GM12878 (cell line): ENCODE data around the gene CSNK1A1. TPM values are rescaled to one million over a fixed set of nuclear protein-coding genes. Genes with fewer than 3 reads are reported as not detected.

ENCODE experiments used
- ATAC-seq: fragments of 200-7000 bp; cut with Tn5 transposase; 3 replicates; pipeline ENCODE4 v1.9.1; 2020; ENCODE audit warnings: mild to moderate bottlenecking, moderate library complexity
- BruUV-seq: library from RNA; stranded (reverse); fragments of 400-500 nt; replicated peaks from 2 replicates; lab custom pipeline; 2021; lab: Mats Ljungman, UMichigan
- CTCF ChIA-PET: fragments of 300-600 bp; sonication (Branson Sonifier 250); formaldehyde crosslinking; extraction: SDS; loops from one replicate; lab custom pipeline; 2021; ENCODE audit warnings: inconsistent platforms; lab: Yijun Ruan, JAX
- POLR2A ChIA-PET: fragments of 350-600 bp; formaldehyde crosslinking; extraction: SDS; loops from one replicate; lab custom pipeline; 2021; ENCODE audit warnings: inconsistent platforms; lab: Charles Lee
- RAD21 ChIA-PET: fragments of 300-600 bp; sonication (Branson Sonifier 250); formaldehyde crosslinking; loops from one replicate; lab custom pipeline; 2023; ENCODE audit warnings: antibody characterized with exemption; ENCODE audit not compliant: unreplicated experiment; lab: Charles Lee
- SMC1A ChIA-PET: fragments of 300-600 bp; sonication (Branson Sonifier 250); formaldehyde crosslinking; loops from one replicate; lab custom pipeline; 2023; ENCODE audit not compliant: unreplicated experiment, uncharacterized antibody; lab: Charles Lee
- DNase-seq: peaks from one replicate; pipeline ENCODE4 v3.0.0-alpha.2; 2011; ENCODE audit warnings: low read depth, low spot score
- FAIRE-seq: peaks from 3 replicates; lab custom pipeline; 2011; peaks lifted over from hg19 to GRCh38; lab: Jason Lieb, UNC
- H2AFZ ChIP-seq: 2 replicates; pipeline ENCODE4 v1.6.0; 2011; ENCODE audit warnings: low read depth, low read length, control low read depth; ENCODE audit not compliant: control insufficient read depth
- H3K27ac ChIP-seq: 2 replicates; pipeline ENCODE4 v1.5.1; 2011; ENCODE audit warnings: control low read depth; ENCODE audit not compliant: control insufficient read depth, insufficient read depth
- H3K27me3 ChIP-seq, 2 experiments: replicated peaks in 1 of 2; 2 replicates each; pipeline versions ENCODE4 v1.6.0 to v1.6.1; 2011; ENCODE audit warnings: low read length in 1 of 2; ENCODE audit not compliant: control insufficient read depth in 2 of 2, insufficient read depth in 2 of 2
- H3K36me3 ChIP-seq, 2 experiments: 2 replicates each; pipeline ENCODE4 v1.5.1; 2011; ENCODE audit warnings: low read length in 1 of 2; ENCODE audit not compliant: control insufficient read depth in 2 of 2, insufficient read depth in 2 of 2
- H3K4me1 ChIP-seq: 2 replicates; pipeline ENCODE4 v1.6.1; 2011; ENCODE audit warnings: mild to moderate bottlenecking, low read length, moderate library complexity, mixed read lengths; ENCODE audit not compliant: control insufficient read depth, insufficient read depth
- H3K4me2 ChIP-seq: 2 replicates; pipeline ENCODE4 v1.6.0; 2011; ENCODE audit warnings: control low read depth; ENCODE audit not compliant: control insufficient read depth, insufficient read depth
- H3K4me3 ChIP-seq: fragments of 200-600 bp; sonication (generic); 2 replicates; pipeline ENCODE4 v1.5.1; 2016
- H3K79me2 ChIP-seq: 2 replicates; pipeline ENCODE4 v1.6.0; 2011; ENCODE audit warnings: low read length; ENCODE audit not compliant: control insufficient read depth, insufficient read depth
- H3K9ac ChIP-seq: 2 replicates; pipeline ENCODE4 v1.8.0; 2011; ENCODE audit warnings: low read length, control low read depth, mixed read lengths; ENCODE audit not compliant: control insufficient read depth, insufficient read depth
- H3K9me3 ChIP-seq: replicated peaks from 3 replicates; pipeline ENCODE4 v1.5.1; 2011; ENCODE audit warnings: mild to moderate bottlenecking, low read length; ENCODE audit not compliant: control insufficient read depth, insufficient read depth
- H4K20me1 ChIP-seq: 2 replicates; pipeline ENCODE4 v1.6.0; 2011; ENCODE audit not compliant: control insufficient read depth, insufficient read depth
- BMI1 ChIP-seq: fragments of 450-650 bp; IDR thresholded peaks from 2 replicates; pipeline ENCODE4 v1.6.1; 2016; ENCODE audit warnings: mild to moderate bottlenecking, moderate library complexity, borderline replicate concordance
- DPF2 ChIP-seq: fragments of 450-650 bp; IDR thresholded peaks from 2 replicates; pipeline ENCODE4 v1.6.1; 2017; ENCODE audit warnings: mild to moderate bottlenecking
- EP300 ChIP-seq, 2 experiments: fragments of 150-350 bp in 1 of 2; IDR thresholded peaks; 2 replicates each; pipeline ENCODE4 v1.6.1; 2011 to 2012; ENCODE audit warnings: low read depth in 2 of 2, low read length in 2 of 2, borderline replicate concordance in 1 of 2, improper control_type of control experiment in 1 of 2, inconsistent platforms in 1 of 2; ENCODE audit not compliant: control insufficient read depth in 1 of 2
- GABPA ChIP-seq: IDR thresholded peaks from 2 replicates; pipeline ENCODE4 v1.6.1; 2014; ENCODE audit warnings: antibody characterized with exemption, low read depth, mild to moderate bottlenecking, inconsistent platforms
- KLF5 ChIP-seq: fragments of 450-650 bp; IDR thresholded peaks from 2 replicates; pipeline ENCODE4 v1.6.1; 2014; ENCODE audit warnings: mild to moderate bottlenecking; ENCODE audit not compliant: partially characterized antibody
- POLR2A ChIP-seq: IDR thresholded peaks from 2 replicates; pipeline ENCODE4 v1.6.1; 2011; ENCODE audit warnings: low read depth, mild to moderate bottlenecking, low read length
- SP1 ChIP-seq: IDR thresholded peaks from one replicate; pipeline ENCODE4 v1.6.1; 2011; ENCODE audit warnings: low read depth, low read length
- WGBS: methylation state at CpG from one replicate; pipeline ENCODE4 v1.1.6; 2016; ENCODE audit warnings: low lambda C conversion rate; ENCODE audit not compliant: insufficient replicate concordance, insufficient coverage; ENCODE audit errors: missing lambda C conversion rate; 5-methylcytosine and 5-hydroxymethylcytosine counted together
- in situ Hi-C: fragments of 300-500 bp; cut with MboI; formaldehyde crosslinking; loops from 9 replicates; pipeline ENCODE4 v1.14.3; 2018; ENCODE audit warnings: mixed read lengths
- intact Hi-C: fragments of 100-400 bp; cut with micrococcal nuclease; formaldehyde crosslinking; loops from one replicate; pipeline ENCODE4 v1.14.2; 2022; ENCODE audit not compliant: unreplicated experiment
- polyA plus RNA-seq, 11 experiments: library from polyadenylated mRNA; depleted of rRNA in 4 of 11; unstranded in 6 of 11; stranded (reverse) in 5 of 11; fragments of >200 nt; fragmentation: Nextera tagmentation in 4 of 11; fragmentation: Illumina TruSeq in 1 of 11; extraction: Ambion mirVana in 4 of 11; extraction: Trizol in 1 of 11; gene quantifications; 1 replicate in 1 of 11; 2 replicates in 10 of 11; pipeline versions ENCODE4 v1.2.1 to v1.2.3, GENCODE V29; 2011 to 2016; ENCODE audit warnings: inconsistent platforms in 2 of 11, missing spikeins in 2 of 11, low read depth in 1 of 11
- total RNA-seq, 4 experiments: library from RNA; depleted of rRNA in 3 of 4; stranded (reverse); fragments of >200 nt in 3 of 4; fragmentation: Illumina TruSeq in 1 of 4; extraction: Trizol in 1 of 4; gene quantifications; 2 replicates each; pipeline versions ENCODE4 v1.2.1 to v1.2.3, GENCODE V29; 2013 to 2021
- TF ChIP-seq, protein P1 (sequence below): fragments of 450-650 bp; formaldehyde crosslinking; IDR thresholded peaks from 2 replicates; pipeline ENCODE4 v1.4.0; 2020; ENCODE audit warnings: mild to moderate bottlenecking, moderate library complexity
- TF ChIP-seq, protein P2 (sequence below): fragments of 450-650 bp; IDR thresholded peaks from 2 replicates; pipeline ENCODE4 v1.6.1; 2017; ENCODE audit warnings: antibody characterized with exemption, mild to moderate bottlenecking, moderate library complexity

CSNK1A1 gene
- total and polyA plus RNA-seq, 10 of the 15 experiments (the other 5 are each of a cell fraction or from before 2014, with no cell fraction given) = 53.3 to 155 (median 133) TPM

- TF ChIP-seq, protein P1, sequence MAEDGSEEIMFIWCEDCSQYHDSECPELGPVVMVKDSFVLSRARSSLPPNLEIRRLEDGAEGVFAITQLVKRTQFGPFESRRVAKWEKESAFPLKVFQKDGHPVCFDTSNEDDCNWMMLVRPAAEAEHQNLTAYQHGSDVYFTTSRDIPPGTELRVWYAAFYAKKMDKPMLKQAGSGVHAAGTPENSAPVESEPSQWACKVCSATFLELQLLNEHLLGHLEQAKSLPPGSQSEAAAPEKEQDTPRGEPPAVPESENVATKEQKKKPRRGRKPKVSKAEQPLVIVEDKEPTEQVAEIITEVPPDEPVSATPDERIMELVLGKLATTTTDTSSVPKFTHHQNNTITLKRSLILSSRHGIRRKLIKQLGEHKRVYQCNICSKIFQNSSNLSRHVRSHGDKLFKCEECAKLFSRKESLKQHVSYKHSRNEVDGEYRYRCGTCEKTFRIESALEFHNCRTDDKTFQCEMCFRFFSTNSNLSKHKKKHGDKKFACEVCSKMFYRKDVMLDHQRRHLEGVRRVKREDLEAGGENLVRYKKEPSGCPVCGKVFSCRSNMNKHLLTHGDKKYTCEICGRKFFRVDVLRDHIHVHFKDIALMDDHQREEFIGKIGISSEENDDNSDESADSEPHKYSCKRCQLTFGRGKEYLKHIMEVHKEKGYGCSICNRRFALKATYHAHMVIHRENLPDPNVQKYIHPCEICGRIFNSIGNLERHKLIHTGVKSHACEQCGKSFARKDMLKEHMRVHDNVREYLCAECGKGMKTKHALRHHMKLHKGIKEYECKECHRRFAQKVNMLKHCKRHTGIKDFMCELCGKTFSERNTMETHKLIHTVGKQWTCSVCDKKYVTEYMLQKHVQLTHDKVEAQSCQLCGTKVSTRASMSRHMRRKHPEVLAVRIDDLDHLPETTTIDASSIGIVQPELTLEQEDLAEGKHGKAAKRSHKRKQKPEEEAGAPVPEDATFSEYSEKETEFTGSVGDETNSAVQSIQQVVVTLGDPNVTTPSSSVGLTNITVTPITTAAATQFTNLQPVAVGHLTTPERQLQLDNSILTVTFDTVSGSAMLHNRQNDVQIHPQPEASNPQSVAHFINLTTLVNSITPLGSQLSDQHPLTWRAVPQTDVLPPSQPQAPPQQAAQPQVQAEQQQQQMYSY = no peak
- TF ChIP-seq, protein P2, sequence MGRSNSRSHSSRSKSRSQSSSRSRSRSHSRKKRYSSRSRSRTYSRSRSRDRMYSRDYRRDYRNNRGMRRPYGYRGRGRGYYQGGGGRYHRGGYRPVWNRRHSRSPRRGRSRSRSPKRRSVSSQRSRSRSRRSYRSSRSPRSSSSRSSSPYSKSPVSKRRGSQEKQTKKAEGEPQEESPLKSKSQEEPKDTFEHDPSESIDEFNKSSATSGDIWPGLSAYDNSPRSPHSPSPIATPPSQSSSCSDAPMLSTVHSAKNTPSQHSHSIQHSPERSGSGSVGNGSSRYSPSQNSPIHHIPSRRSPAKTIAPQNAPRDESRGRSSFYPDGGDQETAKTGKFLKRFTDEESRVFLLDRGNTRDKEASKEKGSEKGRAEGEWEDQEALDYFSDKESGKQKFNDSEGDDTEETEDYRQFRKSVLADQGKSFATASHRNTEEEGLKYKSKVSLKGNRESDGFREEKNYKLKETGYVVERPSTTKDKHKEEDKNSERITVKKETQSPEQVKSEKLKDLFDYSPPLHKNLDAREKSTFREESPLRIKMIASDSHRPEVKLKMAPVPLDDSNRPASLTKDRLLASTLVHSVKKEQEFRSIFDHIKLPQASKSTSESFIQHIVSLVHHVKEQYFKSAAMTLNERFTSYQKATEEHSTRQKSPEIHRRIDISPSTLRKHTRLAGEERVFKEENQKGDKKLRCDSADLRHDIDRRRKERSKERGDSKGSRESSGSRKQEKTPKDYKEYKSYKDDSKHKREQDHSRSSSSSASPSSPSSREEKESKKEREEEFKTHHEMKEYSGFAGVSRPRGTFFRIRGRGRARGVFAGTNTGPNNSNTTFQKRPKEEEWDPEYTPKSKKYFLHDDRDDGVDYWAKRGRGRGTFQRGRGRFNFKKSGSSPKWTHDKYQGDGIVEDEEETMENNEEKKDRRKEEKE = no peak
- TF ChIP-seq, all 136 proteins: peak for 0
Measured at GRCh38 chr5:149600932-149601331, 49.7 kb upstream of the CSNK1A1 start (continued).

DNA sequence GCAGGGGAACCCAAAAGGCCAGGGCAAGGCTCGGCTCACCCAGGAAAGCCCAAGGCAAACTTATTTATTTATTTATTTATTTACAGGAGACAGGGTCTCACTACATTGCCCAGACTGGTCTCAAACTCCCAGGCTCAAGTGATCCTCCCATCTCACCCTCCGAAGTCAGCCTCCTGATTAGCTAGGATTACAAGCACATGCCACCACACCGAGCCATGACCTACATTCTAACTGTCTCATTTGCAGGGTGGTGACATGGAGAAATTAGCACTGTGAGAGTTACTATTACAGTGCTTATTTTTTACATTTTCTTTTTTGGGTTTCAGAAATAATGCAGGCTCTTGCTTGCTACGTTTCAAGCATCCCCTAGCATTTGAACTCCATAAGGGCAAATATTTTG is 48.1 kb upstream of the CSNK1A1 start:
- ATAC-seq (no peak), FAIRE-seq (no peak), DNase-seq (no peak)
- 61% methylated on average over 4 of the region's 4 CpGs for WGBS
- no peaks in the 10 kb centered on the region for H4K20me1 ChIP-seq
- in situ Hi-C loops (no loop called here), intact Hi-C loops (no loop called here)
- ChIA-PET SMC1A (no interaction called here), CTCF (no interaction called here), POLR2A (no interaction called here), RAD21 (interaction anchor here (1.5 kb wide), 1 partner anchor 19 kb away, joined by 4 read pairs; no protein-coding TSS in a partner anchor)
- BruUV-seq = no TSS peak
- H3K9me3 ChIP-seq = no peaks in the 10 kb centered on the region
- no peaks in the 10 kb centered on the region for H3K27me3 ChIP-seq
- H3K4me3 ChIP-seq = no peak overlapping the region
- no peak overlapping the region for H3K4me2 ChIP-seq
- H3K4me1 ChIP-seq = peaks cover 3% of the 10 kb centered on the region; the same call in 1 of the 2 replicates
- no peak for TF ChIP-seq GABPA
- TF ChIP-seq DPF2 = no peak
- TF ChIP-seq SP1 = no peak
- TF ChIP-seq BMI1 = no peak
- TF ChIP-seq EP300 (IDR thresholded peaks at IDR 0.05; ENCODE audit: borderline replicate concordance in 1 of 2, control insufficient read depth in 1 of 2, low read depth in 2 of 2, low read length in 2 of 2) = no peak
- no peak for TF ChIP-seq POLR2A
- TF ChIP-seq KLF5 = no peak
- H2AFZ ChIP-seq = no peak overlapping the region
- H3K36me3 ChIP-seq = no peaks in the 10 kb centered on the region
- no peaks in the 10 kb centered on the region for H3K79me2 ChIP-seq
- no peak overlapping the region for H3K27ac ChIP-seq
- H3K9ac ChIP-seq = no peak overlapping the region
